Measurements from ENCODE around the gene ANKIB1.

GRCh38 chr7:92306153-92306552 lies 60.4 kb downstream of the ANKIB1 start:
- TF ChIP-seq CTCF (conservative IDR thresholded peaks at IDR 0.05 in 1 of 2, IDR thresholded peaks at IDR 0.05 in 1 of 2; ENCODE audit: low read depth in 1 of 2, low read length in 2 of 2) (no peak), EZH2 (IDR thresholded peaks at IDR 0.05; ENCODE audit: low read length, missing control alignments) (no peak)
